DND-41 (cell line): ENCODE measurements around the gene PHACTR1.

Experiments used
- CTCF ChIP-seq: IDR thresholded peaks from 2 replicates; pipeline ENCODE4 v1.5.1; 2012; ENCODE audit warnings: borderline replicate concordance, low read length, moderate library complexity, mild to moderate bottlenecking; ENCODE audit not compliant: poor library complexity, severe bottlenecking; ENCODE audit errors: extremely low read depth
- EZH2 ChIP-seq: IDR thresholded peaks from 3 replicates; pipeline ENCODE4 v1.6.1; 2012; ENCODE audit warnings: borderline replicate concordance, low read depth, mild to moderate bottlenecking, moderate library complexity, low read length, inconsistent platforms; ENCODE audit not compliant: severe bottlenecking

- TF ChIP-seq CTCF (no peak), EZH2 (no peak)
These were observed 521.5 kb downstream of the PHACTR1 start for GRCh38 chr6:13238017-13238416.
